Subcutaneous adipose tissue (tissue), 4 donors: Measurements from ENCODE around the gene ZNF593OS. TPM values are rescaled to one million over a fixed set of nuclear protein-coding genes. Genes with fewer than 3 reads are reported as not detected.

Experiments
- total RNA-seq, 4 donors: library from RNA; depleted of rRNA; stranded (reverse); fragments of >200 nt; gene quantifications; one replicate each; pipeline ENCODE4 v1.1.0, GENCODE V29; 2016
- TF ChIP-seq, protein P1 (sequence below): fragments of 450-650 bp; IDR thresholded peaks from one replicate; pipeline ENCODE4 v1.5.1; 2016; ENCODE audit warnings: low read depth, mild to moderate bottlenecking, control low read depth, antibody characterized with exemption, moderate library complexity

Gene ZNF593OS
- total RNA-seq, 4 donors from 2014 or later, result not detected

DNA sequence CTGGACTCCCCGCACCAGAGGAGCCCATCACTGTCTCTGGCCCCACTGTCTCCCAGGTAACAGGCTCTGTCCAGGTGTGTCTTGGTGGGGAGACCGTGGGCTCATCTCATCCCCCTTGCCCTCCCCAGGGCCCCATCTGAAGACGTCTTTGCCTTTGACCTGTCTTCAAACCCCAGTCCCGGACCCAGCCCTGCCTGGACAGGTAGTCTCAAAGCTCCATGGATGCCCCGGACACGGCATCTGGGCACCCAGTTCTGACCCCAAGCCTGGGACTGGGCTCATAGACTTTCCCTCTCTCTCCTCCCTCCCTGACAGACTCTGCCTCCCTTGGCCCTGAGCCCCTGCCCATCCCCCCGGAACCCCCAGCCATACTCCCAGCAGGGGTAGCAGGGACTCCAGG is 12.5 kb upstream of the ZNF593OS start:
- TF ChIP-seq, protein P1, sequence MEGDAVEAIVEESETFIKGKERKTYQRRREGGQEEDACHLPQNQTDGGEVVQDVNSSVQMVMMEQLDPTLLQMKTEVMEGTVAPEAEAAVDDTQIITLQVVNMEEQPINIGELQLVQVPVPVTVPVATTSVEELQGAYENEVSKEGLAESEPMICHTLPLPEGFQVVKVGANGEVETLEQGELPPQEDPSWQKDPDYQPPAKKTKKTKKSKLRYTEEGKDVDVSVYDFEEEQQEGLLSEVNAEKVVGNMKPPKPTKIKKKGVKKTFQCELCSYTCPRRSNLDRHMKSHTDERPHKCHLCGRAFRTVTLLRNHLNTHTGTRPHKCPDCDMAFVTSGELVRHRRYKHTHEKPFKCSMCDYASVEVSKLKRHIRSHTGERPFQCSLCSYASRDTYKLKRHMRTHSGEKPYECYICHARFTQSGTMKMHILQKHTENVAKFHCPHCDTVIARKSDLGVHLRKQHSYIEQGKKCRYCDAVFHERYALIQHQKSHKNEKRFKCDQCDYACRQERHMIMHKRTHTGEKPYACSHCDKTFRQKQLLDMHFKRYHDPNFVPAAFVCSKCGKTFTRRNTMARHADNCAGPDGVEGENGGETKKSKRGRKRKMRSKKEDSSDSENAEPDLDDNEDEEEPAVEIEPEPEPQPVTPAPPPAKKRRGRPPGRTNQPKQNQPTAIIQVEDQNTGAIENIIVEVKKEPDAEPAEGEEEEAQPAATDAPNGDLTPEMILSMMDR, result no peak

DNA sequence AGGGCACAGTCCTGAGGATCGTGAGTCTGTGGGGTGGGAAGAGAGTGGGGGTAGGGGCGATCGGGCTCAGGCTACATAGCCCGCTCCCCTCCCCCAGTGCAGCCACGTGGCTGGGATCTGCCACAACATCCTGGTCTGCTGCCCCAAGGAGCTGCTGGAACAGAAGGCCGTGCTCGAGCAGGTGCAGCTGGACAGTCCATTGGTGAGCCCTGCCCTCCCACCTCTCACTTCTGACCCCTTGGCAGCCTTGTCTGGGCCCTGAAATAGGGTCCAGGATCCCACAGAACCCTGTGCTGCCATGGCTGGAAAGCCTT is 10.7 kb upstream of the ZNF593OS start:
- TF ChIP-seq, protein P1, result no peak

DNA sequence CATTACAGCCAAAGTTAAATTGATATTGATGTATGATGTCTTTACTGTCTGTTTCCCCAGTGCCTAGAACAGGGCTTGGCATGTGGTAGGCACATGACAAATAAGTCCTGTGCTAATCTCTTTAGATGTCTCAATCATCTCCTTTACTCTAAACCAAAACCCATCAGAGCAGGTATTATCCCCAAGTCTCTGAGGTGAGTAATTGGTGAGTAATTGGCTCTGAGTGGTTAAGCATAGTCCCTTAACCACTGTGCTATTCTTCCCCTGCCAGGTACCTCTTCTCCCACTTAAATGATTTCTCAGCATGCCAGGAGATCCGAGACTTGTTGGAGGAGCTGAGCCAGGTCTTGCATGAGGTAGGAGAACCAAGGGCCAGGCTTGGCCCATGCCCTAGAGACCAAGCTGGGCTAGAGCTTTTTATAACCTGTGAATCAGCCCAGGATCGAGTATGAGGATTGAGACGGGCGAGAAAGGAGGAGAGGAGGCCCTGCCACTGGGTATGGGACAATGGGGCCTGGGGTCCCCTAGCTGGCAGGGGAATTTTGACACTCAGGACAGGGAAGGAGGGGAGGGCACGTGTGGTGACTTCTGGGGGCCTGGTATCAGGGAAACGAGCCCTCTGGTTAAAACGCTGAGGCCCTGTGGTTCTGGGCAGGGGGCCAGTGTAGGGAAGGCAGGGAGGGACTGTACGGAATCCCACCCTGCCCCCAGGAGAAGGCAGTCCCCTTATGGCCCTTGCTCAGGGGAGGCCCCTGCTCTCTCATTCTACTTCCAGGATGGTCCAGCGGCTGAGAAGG is 10.2 kb upstream of the ZNF593OS start:
- TF ChIP-seq, protein P1, result no peak

DNA sequence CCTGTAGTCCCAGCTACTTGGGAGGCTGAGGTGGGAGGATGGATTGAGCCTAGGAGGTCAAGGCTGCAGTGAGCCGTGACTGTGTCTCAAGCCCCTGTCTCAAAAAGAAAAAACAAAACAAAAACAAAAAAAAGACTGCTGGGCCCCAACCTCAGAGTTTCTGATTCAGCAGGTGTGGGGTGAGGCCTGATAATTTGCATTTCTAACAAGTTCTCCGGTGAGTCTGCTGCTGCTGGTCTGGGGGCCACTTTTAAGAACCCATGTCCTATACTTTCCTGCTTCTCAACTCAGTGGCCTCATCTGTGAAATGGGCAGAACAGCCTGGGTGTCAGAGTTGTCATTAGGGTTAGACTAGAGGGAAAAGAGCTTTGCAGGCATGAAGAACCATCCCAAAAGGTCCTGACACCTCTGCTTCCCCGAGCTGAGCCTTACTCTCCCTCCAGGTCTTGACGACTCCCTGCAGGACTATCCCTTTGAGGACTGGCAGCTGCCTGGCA is 8.4 kb upstream of the ZNF593OS start:
- TF ChIP-seq, protein P1, result no peak

DNA sequence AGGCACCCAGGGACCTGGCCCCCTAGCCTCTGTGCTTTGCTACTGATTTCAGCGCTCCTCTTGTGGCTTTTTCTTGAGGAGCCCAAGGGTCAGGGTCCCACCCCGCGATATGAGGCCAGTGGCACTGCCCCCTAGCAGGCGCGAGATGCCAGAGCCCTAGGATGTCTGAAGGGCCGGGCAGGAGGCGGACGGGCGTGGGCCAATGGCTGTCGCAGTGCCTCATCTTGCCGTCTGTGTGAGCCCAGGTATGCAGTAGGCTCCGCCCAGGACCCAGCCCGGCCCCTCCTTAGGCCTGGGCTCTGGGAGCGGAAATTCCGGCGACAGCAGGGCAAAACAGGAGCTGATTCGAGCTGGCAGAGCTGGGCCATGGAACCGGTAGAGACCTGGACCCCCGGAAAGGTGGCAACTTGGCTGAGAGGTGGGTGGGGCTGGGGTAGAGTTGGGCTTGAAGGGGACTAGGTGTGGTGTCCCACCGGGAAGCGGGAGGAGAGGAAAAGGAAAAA is 5.6 kb upstream of the ZNF593OS start, which contains the start of gene CNKSR1:
TSS of gene CNKSR1 (plus strand) at position 310 of the 503 bp plus-strand sequence. CDS start at position 367, 57 bp downstream.
- TF ChIP-seq, protein P1, result no peak

DNA sequence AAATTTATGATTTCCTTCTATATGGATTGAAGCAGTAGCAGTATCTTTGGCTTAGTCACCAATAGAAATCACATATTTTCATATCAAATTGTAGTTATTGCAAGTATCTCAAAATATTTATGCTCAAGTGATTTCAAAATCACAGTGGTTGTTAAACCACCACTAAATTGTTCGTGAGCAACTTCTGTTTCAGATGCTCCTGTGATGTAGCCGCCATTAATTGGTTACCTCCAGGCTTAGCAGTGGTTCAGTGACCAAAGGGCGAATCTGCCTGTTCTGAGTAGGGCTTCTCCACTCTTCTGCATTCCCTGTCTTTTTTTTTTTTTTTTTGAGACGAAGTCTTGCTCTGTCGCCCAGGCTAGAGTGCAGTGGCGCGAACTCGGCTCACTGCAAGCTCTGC is 3.7 kb upstream of the ZNF593OS start:
- TF ChIP-seq, protein P1, result no peak

DNA sequence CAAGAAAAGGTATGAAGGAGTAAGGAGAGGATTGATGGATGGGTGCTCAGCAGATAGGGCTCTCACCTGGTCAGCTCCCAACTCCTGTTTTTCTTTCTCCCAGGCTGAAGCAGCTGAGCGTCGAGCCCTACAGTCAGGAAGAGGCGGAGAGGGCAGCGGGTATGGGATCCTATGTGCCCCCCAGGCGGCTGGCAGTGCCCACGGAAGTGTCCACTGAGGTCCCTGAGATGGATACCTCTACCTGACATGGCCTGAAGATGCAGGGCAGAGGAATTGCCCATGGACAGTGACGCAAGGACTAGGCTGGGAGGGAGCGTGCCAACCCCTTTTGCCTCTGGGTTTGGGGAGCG is 1.2 kb downstream of the ZNF593OS start:
- TF ChIP-seq, protein P1, result no peak
